ENCODE results near the gene CEP78.
A peak's percentile ranks its signal among the peaks of the same experiment; 100 is the strongest.
"Not testable (repeated sequence)": the region's sequence is repeated elsewhere in the genome, so short reads cannot be mapped to it uniquely, and the experiment has no call there.

CEP78 gene

DNA sequence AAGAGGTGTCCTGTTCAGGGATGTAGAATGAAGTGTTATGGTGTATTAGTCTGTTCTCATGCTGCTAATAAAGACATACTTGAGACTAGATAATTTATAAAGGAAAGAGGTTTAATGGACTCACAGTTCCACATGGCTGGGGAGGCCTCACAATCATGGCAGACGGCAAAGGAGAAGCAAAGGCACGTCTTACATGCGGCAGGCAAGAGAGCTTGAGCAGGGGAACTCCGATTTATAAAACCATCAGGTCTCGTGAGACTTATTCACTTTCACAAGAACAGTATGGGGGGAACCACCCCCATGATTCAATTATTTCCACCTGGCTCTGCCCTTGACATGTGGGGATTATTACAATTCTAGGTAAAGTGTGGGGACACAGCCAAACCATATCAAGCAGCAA is 3.4 kb upstream of the CEP78 start:
- DNase-seq, result not testable (repeated sequence)

- DNase-seq, result no peak
Observed at GRCh38 chr9:78234810-78235209, 1.1 kb upstream of the CEP78 start.

DNA sequence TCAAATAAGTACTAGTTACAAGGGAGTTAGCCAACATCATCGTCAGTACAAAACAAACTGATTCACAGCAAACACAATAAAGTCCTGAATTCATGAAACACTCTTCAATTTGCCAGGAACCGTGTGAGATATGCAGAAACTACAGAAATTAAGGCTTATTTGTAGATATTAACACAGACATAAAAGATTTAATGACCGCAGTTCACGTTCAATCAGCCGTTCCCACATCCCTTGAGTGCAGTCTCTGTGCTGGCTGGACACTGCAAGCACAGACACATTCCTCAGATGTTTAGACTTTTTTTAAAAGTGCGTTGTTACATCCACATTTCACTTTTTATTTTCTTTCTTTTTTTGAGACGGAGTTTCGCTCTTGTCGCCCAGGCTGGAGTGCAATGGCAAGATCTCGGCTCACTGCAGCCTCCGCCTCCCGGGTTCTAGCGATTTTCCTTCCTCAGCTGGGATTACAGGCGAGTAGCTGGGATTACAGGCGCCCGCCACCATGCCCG is 566 bp upstream of the CEP78 start:
- no peak for DNase-seq

DNA sequence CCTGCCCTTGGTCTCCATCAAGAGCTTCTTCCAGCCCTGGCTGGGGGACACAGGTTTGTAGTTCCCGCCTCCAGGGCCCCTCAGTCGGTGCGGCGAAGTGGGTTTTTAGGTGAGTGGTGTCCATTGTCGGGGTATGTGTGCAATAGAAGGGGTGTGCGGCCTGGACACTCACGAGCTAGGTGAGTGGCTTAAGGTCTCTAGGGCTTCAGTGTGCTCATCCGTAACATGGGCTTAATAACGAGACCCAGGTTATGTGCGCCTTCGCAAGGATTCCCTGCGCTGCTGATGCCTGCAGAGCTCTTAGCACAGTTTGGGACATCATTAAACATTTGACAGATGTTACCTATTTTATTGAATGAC is 656 bp downstream of the CEP78 start:
- DNase-seq, result no peak

DNA sequence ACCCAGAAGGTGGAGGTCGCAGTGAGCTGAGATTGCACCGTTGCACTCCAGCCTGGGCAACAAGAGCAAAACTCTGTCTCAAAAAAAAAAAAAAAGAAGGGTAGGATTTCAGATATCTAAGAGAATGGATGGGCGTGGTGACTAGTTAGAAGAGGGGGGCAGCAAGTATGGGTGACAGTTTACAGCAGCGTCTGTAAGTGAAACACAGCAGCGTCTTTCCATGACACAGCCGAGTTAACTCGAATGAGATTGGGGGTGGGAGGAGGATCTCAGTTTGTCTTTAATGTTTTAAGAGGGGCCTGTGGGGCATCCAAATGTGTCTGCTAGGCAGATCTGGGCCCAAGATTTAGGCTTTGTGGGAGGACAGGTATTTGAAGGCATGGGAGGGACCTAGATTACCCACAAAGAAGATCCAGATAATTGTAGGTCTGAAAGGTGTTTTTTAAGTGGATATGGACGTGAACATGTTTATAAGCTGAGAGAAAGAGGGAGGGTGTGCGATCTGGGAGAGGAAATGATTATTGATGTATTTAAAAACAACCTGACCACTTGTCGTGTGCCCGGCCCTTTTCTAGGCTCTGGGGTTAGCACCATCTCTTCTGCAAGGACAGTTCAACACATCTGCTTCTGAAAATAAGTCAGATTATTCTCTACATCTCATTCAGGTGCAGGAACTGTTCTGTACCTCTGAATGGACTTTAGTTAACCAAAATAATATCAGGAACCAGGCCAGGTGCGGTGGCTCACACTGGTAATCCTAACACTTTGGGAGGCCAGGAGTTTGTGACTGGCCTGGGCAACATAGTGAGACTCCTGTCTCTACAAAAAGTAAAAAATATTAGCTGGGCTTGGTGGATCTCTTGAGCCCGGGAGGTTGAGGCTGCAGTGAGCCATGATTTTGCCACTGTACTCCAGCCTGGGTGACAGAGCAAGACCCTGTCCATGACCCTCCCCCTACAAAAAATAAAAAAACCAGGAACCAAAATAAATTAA is 2.5 kb downstream of the CEP78 start:
- DNase-seq, result no peak

- DNase-seq, result peak; percentile 31
Observed at GRCh38 chr9:78239506-78239905, 3.6 kb downstream of the CEP78 start.

- DNase-seq, result no peak
Observed at GRCh38 chr9:78242041-78242440, 6.2 kb downstream of the CEP78 start.

DNA sequence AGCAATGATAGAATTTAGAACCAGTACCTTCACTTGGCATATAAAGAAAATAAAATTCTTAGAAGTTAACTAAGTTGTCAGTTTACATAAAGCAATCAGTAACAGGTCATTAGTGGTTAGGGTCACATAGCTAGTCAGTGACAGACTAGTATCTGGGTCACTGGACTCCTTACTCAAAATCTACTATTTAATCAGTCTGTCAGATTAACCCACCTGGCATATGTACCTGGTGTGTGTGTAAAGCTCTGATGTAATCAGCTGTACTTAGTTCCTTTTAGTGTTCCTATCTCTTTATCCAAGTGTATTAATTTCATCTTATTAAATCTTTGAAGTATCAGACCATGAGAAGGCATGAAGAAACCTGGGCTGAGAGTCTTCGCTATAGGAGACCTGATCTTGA is 7.3 kb downstream of the CEP78 start:
- no peak for DNase-seq

- DNase-seq, result no peak
Observed at GRCh38 chr9:78245401-78245800, 9.5 kb downstream of the CEP78 start.

- no peak for DNase-seq
Observed at GRCh38 chr9:78248635-78249034, 12.8 kb downstream of the CEP78 start.

- no peak for DNase-seq
Observed at GRCh38 chr9:78249542-78249941, 13.7 kb downstream of the CEP78 start.

DNA sequence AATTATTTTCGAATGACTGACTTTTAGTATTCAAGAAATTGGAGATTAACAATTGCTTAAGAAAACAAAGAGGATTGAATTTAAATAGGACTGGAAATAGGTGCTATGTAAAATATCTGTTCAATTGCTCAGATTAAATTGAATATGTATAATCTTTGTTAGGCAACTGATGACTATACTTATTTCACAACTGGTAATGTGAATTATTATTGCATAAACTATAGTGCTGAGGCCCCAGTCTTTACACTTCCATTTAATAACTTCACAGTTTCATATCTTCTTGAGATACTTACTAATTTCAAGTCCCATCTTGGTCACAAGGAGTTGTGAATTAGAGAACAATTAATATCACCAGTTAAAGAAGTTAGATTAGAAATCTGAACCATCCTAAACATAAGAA is 16.7 kb downstream of the CEP78 start:
- DNase-seq, result no peak

GRCh38 chr9:78253285-78253684 is 17.4 kb downstream of the CEP78 start:
- DNase-seq, result no peak

GRCh38 chr9:78261403-78262001 is 25.6 kb downstream of the CEP78 start:
- DNase-seq, result no peak

- DNase-seq, result no peak
Observed at GRCh38 chr9:78262655-78263054, 26.8 kb downstream of the CEP78 start.

DNA sequence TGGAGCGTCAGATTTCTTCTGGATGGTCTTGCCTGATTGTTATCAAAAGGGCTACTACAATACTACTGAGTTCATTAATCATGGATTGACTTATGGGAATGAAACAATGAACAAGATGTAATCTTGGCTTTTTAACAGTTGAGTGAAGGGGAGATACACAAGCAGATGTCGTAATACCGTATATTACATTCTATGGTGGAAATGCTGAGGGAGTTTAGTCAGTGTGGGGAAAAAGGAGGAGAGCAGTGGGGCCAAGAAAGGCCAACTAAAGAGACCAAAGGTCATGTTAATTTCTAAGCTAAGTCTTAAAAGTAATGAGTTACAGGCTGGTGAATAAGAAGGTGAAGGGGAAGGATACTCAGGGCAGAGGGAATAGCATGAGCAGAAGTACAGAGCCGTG is 32.0 kb downstream of the CEP78 start:
- no peak for DNase-seq

DNA sequence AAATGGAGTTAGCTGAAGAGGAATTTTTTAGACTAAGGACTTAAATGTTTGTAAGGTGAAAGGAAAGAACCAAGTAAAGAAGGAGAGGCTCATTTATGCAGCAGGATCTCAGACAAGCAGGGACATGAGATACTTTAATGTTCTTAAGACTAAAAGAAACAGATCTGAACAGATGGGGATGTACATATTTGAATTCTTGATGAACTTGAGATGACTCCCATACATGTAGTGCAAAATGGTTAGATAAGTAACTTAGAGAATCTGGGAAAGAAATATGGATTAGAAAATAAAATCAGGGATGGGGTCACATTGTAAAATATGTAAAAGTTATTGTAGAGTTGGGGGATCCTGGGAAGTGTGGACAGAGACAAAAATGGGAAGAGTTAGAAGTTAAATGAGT is 33.9 kb downstream of the CEP78 start:
- no peak for DNase-seq

GRCh38 chr9:78272307-78272706 is 36.4 kb downstream of the CEP78 start:
- DNase-seq, result no peak

- DNase-seq, result no peak
Observed at GRCh38 chr9:78273761-78274160, 37.9 kb downstream of the CEP78 start.

DNA sequence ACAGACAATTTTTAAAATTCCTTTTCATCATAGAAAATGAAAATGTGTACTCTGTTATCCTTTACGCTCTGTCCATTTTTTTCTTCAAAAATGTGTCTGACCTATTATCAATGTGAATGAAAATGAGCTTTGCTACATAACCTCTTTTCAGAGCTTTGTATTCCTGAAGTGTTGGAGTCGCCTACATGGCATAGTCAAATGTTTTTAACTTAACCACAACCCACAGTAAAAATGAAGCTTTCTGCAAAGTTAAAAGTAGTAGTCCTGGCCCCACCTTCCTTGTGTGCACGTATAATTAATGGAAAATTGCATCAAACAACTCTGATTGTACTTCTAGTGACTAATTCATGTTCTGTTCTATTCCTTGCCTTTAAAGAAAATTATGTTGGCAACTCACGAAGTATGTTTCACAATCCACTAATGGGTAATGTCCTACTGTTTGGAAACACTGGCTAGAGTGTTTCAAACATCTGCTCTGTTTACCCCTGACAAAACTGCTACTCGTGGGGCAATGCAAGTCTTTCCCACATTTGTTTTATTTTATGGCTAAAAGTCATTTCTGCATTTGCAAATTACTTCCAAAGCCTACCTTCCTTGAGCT is 42.4 kb downstream of the CEP78 start:
- no peak for DNase-seq

DNA sequence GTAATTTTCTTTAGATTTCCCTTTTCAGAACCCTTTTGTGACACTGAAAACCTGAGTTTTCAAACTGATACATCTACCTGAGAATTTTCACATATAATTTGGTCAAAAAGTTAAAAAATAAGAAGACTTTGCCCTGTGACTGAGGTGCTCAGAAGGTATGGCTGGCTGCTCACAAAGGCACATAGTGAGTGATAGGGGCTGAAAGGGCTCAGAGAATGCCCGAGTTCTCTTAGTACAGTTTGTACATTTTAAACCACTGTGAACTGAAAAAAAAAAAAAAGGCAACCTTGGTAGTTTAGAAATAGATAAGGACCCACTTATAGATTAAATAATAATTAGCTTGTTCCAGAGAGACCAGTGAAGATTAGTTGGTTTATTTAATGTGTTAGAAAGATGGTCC is 42.9 kb downstream of the CEP78 start:
- no peak for DNase-seq

- DNase-seq, result peak; percentile 54
Observed at GRCh38 chr9:78280982-78281668, 45.2 kb downstream of the CEP78 start.

GRCh38 chr9:78284181-78284580 is 48.3 kb downstream of the CEP78 start:
- not testable (repeated sequence) for DNase-seq

Measured in right kidney (tissue), 1 donor.